HG03064 (cell line): ENCODE results near the gene SLC35A4.
"Not testable (repeated sequence)": the region's sequence is repeated elsewhere in the genome, so short reads cannot be mapped to it uniquely, and the experiment has no call there.

Experiments
- ATAC-seq: cut with Tn5 transposase; IDR thresholded peaks from one replicate; pipeline ENCODE4 v1.9.1; 2021; ENCODE audit warnings: low read depth; ENCODE audit not compliant: unreplicated experiment

Gene SLC35A4

GRCh38 chr5:140588311-140589070, 23.9 kb downstream of the SLC35A4 start:
- ATAC-seq: no peak

GRCh38 chr5:140590861-140591260, 26.2 kb downstream of the SLC35A4 start:
- ATAC-seq: no peak

GRCh38 chr5:140591747-140592372, 27.2 kb downstream of the SLC35A4 start:
- ATAC-seq: no peak

- not testable (repeated sequence) for ATAC-seq
These were observed 28.4 kb downstream of the SLC35A4 start for GRCh38 chr5:140593070-140593469.

GRCh38 chr5:140594169-140594568, 29.5 kb downstream of the SLC35A4 start:
- ATAC-seq: no peak

GRCh38 chr5:140595538-140596300, 31.1 kb downstream of the SLC35A4 start:
- no peak for ATAC-seq

- ATAC-seq: no peak
These were observed 31.7 kb downstream of the SLC35A4 start for GRCh38 chr5:140596321-140596741.

- ATAC-seq: no peak
These were observed 34.2 kb downstream of the SLC35A4 start for GRCh38 chr5:140598836-140599235.

GRCh38 chr5:140600096-140600495, 35.5 kb downstream of the SLC35A4 start:
- ATAC-seq: no peak

GRCh38 chr5:140602147-140602546, 37.5 kb downstream of the SLC35A4 start:
- ATAC-seq: no peak

- not testable (repeated sequence) for ATAC-seq
These were observed 38.7 kb downstream of the SLC35A4 start for GRCh38 chr5:140603446-140603698.

- no peak for ATAC-seq
These were observed 39.1 kb downstream of the SLC35A4 start for GRCh38 chr5:140603734-140604133.

- no peak for ATAC-seq
These were observed 41.3 kb downstream of the SLC35A4 start for GRCh38 chr5:140605879-140606278.

GRCh38 chr5:140607031-140607430, 42.4 kb downstream of the SLC35A4 start:
- ATAC-seq: no peak

GRCh38 chr5:140608722-140609121, 44.1 kb downstream of the SLC35A4 start:
- ATAC-seq: no peak

GRCh38 chr5:140609126-140609525, 44.5 kb downstream of the SLC35A4 start:
- ATAC-seq: no peak

- ATAC-seq: no peak
These were observed 46.4 kb downstream of the SLC35A4 start for GRCh38 chr5:140611020-140611521.
